NCI-H1092 (cell line): Measurements from ENCODE around the gene MAGEF1.

Experiments used
- DNase-seq: peaks from one replicate; lab custom pipeline; 2025; lab: John Stamatoyannopoulos, UW

Gene MAGEF1

DNA sequence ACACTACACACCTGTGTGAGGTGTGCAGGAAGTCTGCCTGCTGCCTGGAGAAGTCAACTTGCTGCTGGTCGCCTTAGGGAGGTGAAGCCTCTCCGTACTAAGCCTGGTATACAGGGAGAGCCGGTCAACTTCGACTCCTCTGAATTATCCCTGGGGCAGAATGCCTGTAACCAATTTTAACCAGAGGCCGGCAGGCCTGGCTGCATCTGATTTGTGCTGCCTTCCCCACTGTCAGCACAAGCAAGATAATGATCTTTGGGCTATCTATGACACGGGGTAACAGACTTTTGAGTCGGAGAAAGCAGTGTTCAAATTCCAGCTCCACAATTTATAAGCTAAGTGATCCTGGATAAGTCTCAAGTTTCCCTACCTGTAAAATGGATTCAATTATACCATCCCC, 42.3 kb downstream of the MAGEF1 start:
- no peak for DNase-seq

DNA sequence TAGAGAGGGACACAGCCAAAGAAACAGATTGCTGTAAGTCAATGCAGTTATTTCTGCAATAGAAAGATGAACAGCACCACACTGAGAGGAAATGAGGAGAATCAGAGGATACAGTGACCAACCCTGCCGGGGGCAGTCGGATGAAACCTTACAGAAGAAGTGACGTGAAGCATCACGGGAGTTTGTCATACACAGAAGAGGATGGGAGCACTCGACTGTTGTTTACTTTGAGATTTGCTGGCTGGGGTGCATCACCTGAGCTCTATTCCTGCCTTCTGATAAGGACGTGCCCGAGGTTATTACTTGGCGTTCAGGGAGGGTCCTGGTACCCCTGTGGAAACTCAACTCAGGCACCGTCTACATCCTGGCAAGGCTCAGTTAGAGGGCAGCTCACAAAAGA, 45.4 kb downstream of the MAGEF1 start:
- no peak for DNase-seq

DNA sequence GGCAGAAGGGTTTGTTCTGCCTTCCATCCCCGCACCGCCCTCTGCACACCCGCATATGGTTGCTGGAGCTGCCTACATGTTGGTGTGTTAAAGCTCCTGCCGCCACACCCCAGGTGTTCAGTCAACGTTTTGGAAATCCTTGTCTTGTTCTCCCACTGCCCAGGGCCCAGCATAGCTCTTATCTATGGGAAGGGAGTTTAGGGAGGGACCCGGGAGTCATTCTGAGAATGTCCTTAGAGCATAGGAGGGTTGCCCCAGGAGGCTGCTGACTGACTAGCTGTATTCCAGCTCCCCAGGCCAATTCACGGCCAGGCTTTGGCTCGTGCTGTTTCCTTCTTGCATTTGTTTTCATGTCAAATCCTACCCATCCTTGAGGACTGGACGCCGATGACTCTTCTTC, 46.8 kb downstream of the MAGEF1 start:
- no peak for DNase-seq

DNA sequence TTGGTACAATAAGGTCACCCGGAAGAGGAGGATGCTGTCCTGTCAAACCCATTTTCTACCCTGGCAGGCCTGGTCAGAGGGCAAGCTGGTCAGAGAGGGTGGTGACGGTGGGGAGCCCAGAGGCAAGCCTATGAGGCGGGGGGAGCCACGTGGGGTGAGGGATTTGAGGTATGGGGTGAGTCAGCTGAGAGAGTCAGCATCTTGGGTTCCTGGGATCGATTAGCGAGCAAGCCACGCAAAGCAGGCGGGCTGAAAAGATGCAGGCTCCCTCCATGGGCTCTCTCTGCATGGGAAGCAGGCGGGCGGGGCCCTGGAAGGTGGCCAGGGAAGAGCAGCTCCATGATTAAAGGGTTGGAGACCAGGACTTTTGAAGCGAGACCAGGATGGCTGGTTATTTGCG, 48.1 kb downstream of the MAGEF1 start:
- no peak for DNase-seq

GRCh38 chr3:184663356-184663755, 48.5 kb downstream of the MAGEF1 start:
- no peak for DNase-seq

DNA sequence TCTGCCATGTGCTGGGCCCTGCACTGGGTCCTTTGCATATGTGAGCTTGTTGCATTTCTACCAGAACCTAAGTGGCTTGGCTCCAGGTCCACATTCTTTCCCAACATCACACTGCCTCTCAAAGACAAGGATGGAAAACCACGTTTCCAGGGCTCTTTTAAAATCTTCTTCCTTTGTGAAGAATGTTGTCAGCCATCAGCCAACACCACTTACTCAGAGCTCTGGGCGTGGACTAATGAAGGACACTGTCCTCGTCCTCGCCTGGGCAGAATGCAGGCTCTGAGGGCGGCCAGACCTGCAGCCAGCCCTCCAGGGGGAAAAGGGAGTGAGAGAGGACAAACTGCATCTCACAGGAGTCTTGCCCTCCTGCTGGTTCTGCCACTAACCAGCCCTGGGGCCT, 49.7 kb downstream of the MAGEF1 start:
- DNase-seq = no peak

- DNase-seq = no peak
These were observed 50.9 kb downstream of the MAGEF1 start for GRCh38 chr3:184660931-184661330.
